Glutamatergic neuron (in vitro differentiated cells): ENCODE measurements around the gene SHQ1. TPM values are rescaled to one million over a fixed set of nuclear protein-coding genes. Genes with fewer than 3 reads are reported as not detected.

Source experiments
- DNase-seq: peaks from one replicate; pipeline ENCODE4 v3.0.0; 2022
- H3K27ac Mint-ChIP-seq: one replicate; pipeline ENCODE4 v1.8.0; 2020; ENCODE audit warnings: mild to moderate bottlenecking, mixed read lengths, inconsistent platforms; ENCODE audit not compliant: unreplicated experiment
- H3K27me3 Mint-ChIP-seq: one replicate; pipeline ENCODE4 v1.8.0; 2020; ENCODE audit warnings: mild to moderate bottlenecking, moderate library complexity, mixed read lengths, inconsistent platforms; ENCODE audit not compliant: unreplicated experiment
- H3K36me3 Mint-ChIP-seq: one replicate; pipeline ENCODE4 v1.8.0; 2020; ENCODE audit warnings: mild to moderate bottlenecking, mixed read lengths, inconsistent platforms; ENCODE audit not compliant: unreplicated experiment
- H3K4me1 Mint-ChIP-seq: one replicate; pipeline ENCODE4 v1.8.0; 2020; ENCODE audit warnings: mild to moderate bottlenecking, low read depth, mixed read lengths, inconsistent platforms; ENCODE audit not compliant: unreplicated experiment
- H3K4me3 Mint-ChIP-seq: one replicate; pipeline ENCODE4 v1.8.0; 2020; ENCODE audit warnings: mild to moderate bottlenecking, mixed read lengths, inconsistent platforms; ENCODE audit not compliant: unreplicated experiment
- H3K9me3 Mint-ChIP-seq: one replicate; pipeline ENCODE4 v1.8.0; 2020; ENCODE audit warnings: mild to moderate bottlenecking, moderate library complexity, mixed read lengths, inconsistent platforms; ENCODE audit not compliant: unreplicated experiment
- CTCF ChIP-seq: fragments of 200-600 bp; sonication (generic); IDR thresholded peaks from one replicate; pipeline ENCODE4 v1.5.0; 2021; ENCODE audit not compliant: partially characterized antibody, unreplicated experiment
- total RNA-seq: library from RNA; stranded (reverse); fragmentation: NEBNext Ultra II Directional; extraction: Animal tissue kit (Norgen Biotek cat#: 25700); gene quantifications from one replicate; pipeline ENCODE4 v1.2.1, GENCODE V29; 2021; ENCODE audit not compliant: unreplicated experiment

SHQ1 gene
- total RNA-seq, 1 donor from 2014 or later, result 14.4 TPM

- TF ChIP-seq CTCF, result no peak
- Mint-ChIP-seq H3K4me3 (no peak overlapping the region), H3K36me3 (peaks cover 6% of the 10 kb centered on the region), H3K27me3 (peaks cover 6% of the 10 kb centered on the region), H3K27ac (no peak overlapping the region), H3K4me1 (no peaks in the 10 kb centered on the region), H3K9me3 (peaks cover 7% of the 10 kb centered on the region)
- DNase-seq, result no peak
Observed at GRCh38 chr3:72728958-72729467, 119.2 kb downstream of the SHQ1 start.

- Mint-ChIP-seq H3K4me3 (no peak overlapping the region), H3K9me3 (peaks cover 7% of the 10 kb centered on the region), H3K27me3 (peaks cover 6% of the 10 kb centered on the region), H3K27ac (no peak overlapping the region), H3K4me1 (no peaks in the 10 kb centered on the region), H3K36me3 (peaks cover 5% of the 10 kb centered on the region)
- no peak for TF ChIP-seq CTCF
- no peak for DNase-seq
Observed at GRCh38 chr3:72728329-72728889, 119.8 kb downstream of the SHQ1 start.

- H3K27me3 Mint-ChIP-seq, result peaks cover 6% of the 10 kb centered on the region
- no peaks in the 10 kb centered on the region for H3K4me1 Mint-ChIP-seq
- H3K27ac Mint-ChIP-seq, result no peak overlapping the region
- H3K9me3 Mint-ChIP-seq, result peaks cover 3% of the 10 kb centered on the region
- no peaks in the 10 kb centered on the region for H3K36me3 Mint-ChIP-seq
- no peak for DNase-seq
- no peak overlapping the region for H3K4me3 Mint-ChIP-seq
- no peak for TF ChIP-seq CTCF
Observed at GRCh38 chr3:72727726-72728125, 120.5 kb downstream of the SHQ1 start.

- Mint-ChIP-seq H3K4me1 (no peaks in the 10 kb centered on the region), H3K9me3 (peaks cover 3% of the 10 kb centered on the region), H3K36me3 (no peaks in the 10 kb centered on the region), H3K27me3 (peaks cover 6% of the 10 kb centered on the region), H3K27ac (no peak overlapping the region), H3K4me3 (no peak overlapping the region)
- no peak for TF ChIP-seq CTCF
- DNase-seq, result no peak
Observed at GRCh38 chr3:72727172-72727571, 121.1 kb downstream of the SHQ1 start.

GRCh38 chr3:72725229-72725628 lies 123.0 kb downstream of the SHQ1 start:
- no peak overlapping the region for H3K4me3 Mint-ChIP-seq
- no peak for TF ChIP-seq CTCF
- DNase-seq, result no peak

More at GRCh38 chr3:72725229-72725628, 123.0 kb downstream of the SHQ1 start:
- Mint-ChIP-seq H3K27me3 (peaks cover 4% of the 10 kb centered on the region), H3K27ac (no peak overlapping the region), H3K36me3 (no peaks in the 10 kb centered on the region), H3K4me1 (peaks cover 10% of the 10 kb centered on the region), H3K9me3 (peaks cover 3% of the 10 kb centered on the region)
